Measurements from ENCODE around the gene PAX2. TPM values are rescaled to one million over a fixed set of nuclear protein-coding genes. Genes with fewer than 3 reads are reported as not detected.
A peak's percentile ranks its signal among the peaks of the same experiment; 100 is the strongest.

PAX2 gene
- total RNA-seq, 1 donor from 2014 or later, result 0.34 TPM

GRCh38 chr10:100742076-100742771 is 3.2 kb upstream of the PAX2 start:
- H3K4me1 Mint-ChIP-seq, result peaks cover 74% of the 10 kb centered on the region
- peaks cover 71% of the 10 kb centered on the region for H3K4me1 ChIP-seq
- H3K36me3 Mint-ChIP-seq, result no peaks in the 10 kb centered on the region
- peaks cover 73% of the 10 kb centered on the region for H3F3A ChIP-seq (ENCODE audit: low read depth)
- no peaks in the 10 kb centered on the region for H3K9me3 ChIP-seq (ENCODE audit: low read depth)
- no peak for DNase-seq (ENCODE audit: low spot score)
- H3K9me3 Mint-ChIP-seq, result no peaks in the 10 kb centered on the region
- H4K20me1 ChIP-seq (ENCODE audit: low read depth), result peaks cover 95% of the 10 kb centered on the region
- no peak overlapping the region for H3K9ac ChIP-seq
- peak overlapping the region; percentile 29 for H3K4me3 ChIP-seq
- H3K27ac Mint-ChIP-seq, result no peak overlapping the region
- H3K4me3 Mint-ChIP-seq, result no peak overlapping the region
- H3K27me3 Mint-ChIP-seq (ENCODE audit: insufficient read depth, low read depth), result peaks cover 91% of the 10 kb centered on the region
- peaks cover 100% of the 10 kb centered on the region for H3K27me3 ChIP-seq
- no peak overlapping the region for H2AFZ ChIP-seq (replicated peaks)
- H3K79me2 ChIP-seq (ENCODE audit: low read depth), result no peaks in the 10 kb centered on the region
- TF ChIP-seq EZH2 (IDR thresholded peaks at IDR 0.05), result peak; percentile 94
- peak; percentile 93 for TF ChIP-seq EZH2phosphoT487 (IDR thresholded peaks at IDR 0.05)
- TF ChIP-seq CTCF (IDR thresholded peaks at IDR 0.05), result no peak
- no peak overlapping the region for H3K27ac ChIP-seq
- H3K4me2 ChIP-seq, result peak overlapping the region; percentile 72
- H3K36me3 ChIP-seq, result no peaks in the 10 kb centered on the region

GRCh38 chr10:100742936-100743335 is 2.4 kb upstream of the PAX2 start:
- no peak for DNase-seq (ENCODE audit: low spot score)
- H4K20me1 ChIP-seq (ENCODE audit: low read depth), result peaks cover 95% of the 10 kb centered on the region
- H2AFZ ChIP-seq (replicated peaks), result no peak overlapping the region
- no peaks in the 10 kb centered on the region for H3K36me3 ChIP-seq
- Mint-ChIP-seq H3K9me3 (no peaks in the 10 kb centered on the region), H3K36me3 (no peaks in the 10 kb centered on the region), H3K27me3 (ENCODE audit: insufficient read depth, low read depth) (peaks cover 89% of the 10 kb centered on the region), H3K4me3 (peak overlapping the region; percentile 81), H3K4me1 (peaks cover 72% of the 10 kb centered on the region), H3K27ac (no peak overlapping the region)
- no peak overlapping the region for H3K4me2 ChIP-seq
- TF ChIP-seq EZH2 (IDR thresholded peaks at IDR 0.05), result no peak
- no peak for TF ChIP-seq CTCF (IDR thresholded peaks at IDR 0.05)
- TF ChIP-seq EZH2phosphoT487 (IDR thresholded peaks at IDR 0.05), result no peak
- no peak overlapping the region for H3K9ac ChIP-seq
- no peak overlapping the region for H3K4me3 ChIP-seq
- H3K4me1 ChIP-seq, result peaks cover 72% of the 10 kb centered on the region
- H3K27me3 ChIP-seq, result peaks cover 100% of the 10 kb centered on the region
- no peak overlapping the region for H3K27ac ChIP-seq
- H3K79me2 ChIP-seq (ENCODE audit: low read depth), result no peaks in the 10 kb centered on the region
- no peaks in the 10 kb centered on the region for H3K9me3 ChIP-seq (ENCODE audit: low read depth)
- peaks cover 68% of the 10 kb centered on the region for H3F3A ChIP-seq (ENCODE audit: low read depth)

GRCh38 chr10:100743626-100744135 is 1.7 kb upstream of the PAX2 start:
- peaks cover 89% of the 10 kb centered on the region for H3K27me3 Mint-ChIP-seq (ENCODE audit: insufficient read depth, low read depth)

More at GRCh38 chr10:100743626-100744135, 1.7 kb upstream of the PAX2 start:
- peak; percentile 81 for DNase-seq (ENCODE audit: low spot score)
- Histone ChIP-seq H2AFZ (replicated peaks) (no peak overlapping the region), H3K27me3 (peaks cover 100% of the 10 kb centered on the region), H3K9ac (no peak overlapping the region), H4K20me1 (ENCODE audit: low read depth) (peaks cover 95% of the 10 kb centered on the region), H3K4me1 (peaks cover 79% of the 10 kb centered on the region), H3K79me2 (ENCODE audit: low read depth) (no peaks in the 10 kb centered on the region), H3K4me2 (peak overlapping the region; percentile 88), H3K9me3 (ENCODE audit: low read depth) (no peaks in the 10 kb centered on the region), H3F3A (ENCODE audit: low read depth) (peaks cover 66% of the 10 kb centered on the region), H3K27ac (no peak overlapping the region), H3K36me3 (no peaks in the 10 kb centered on the region), H3K4me3 (peak overlapping the region; percentile 51)
- peaks cover 67% of the 10 kb centered on the region for H3K4me1 Mint-ChIP-seq
- peak overlapping the region; percentile 81 for H3K4me3 Mint-ChIP-seq
- no peaks in the 10 kb centered on the region for H3K9me3 Mint-ChIP-seq
- no peaks in the 10 kb centered on the region for H3K36me3 Mint-ChIP-seq
- no peak for TF ChIP-seq EZH2 (IDR thresholded peaks at IDR 0.05)
- peak; percentile 83 for TF ChIP-seq CTCF (IDR thresholded peaks at IDR 0.05)
- peak; percentile 67 for TF ChIP-seq EZH2phosphoT487 (IDR thresholded peaks at IDR 0.05)
- H3K27ac Mint-ChIP-seq, result no peak overlapping the region
